Bronchial epithelial cell (primary cell): ENCODE results near the gene CTU2. TPM values are rescaled to one million over a fixed set of nuclear protein-coding genes. Genes with fewer than 3 reads are reported as not detected.

Experiments
- DNase-seq: peaks from one replicate; pipeline ENCODE4 v3.0.0-alpha.2; 2010; ENCODE audit warnings: low read depth
- FAIRE-seq: peaks from 2 replicates; lab custom pipeline; 2011; peaks lifted over from hg19 to GRCh38; lab: Jason Lieb, UNC
- H3K27me3 ChIP-seq: 2 replicates; pipeline ENCODE4 v1.5.1; 2011; ENCODE audit warnings: low read length; ENCODE audit not compliant: control insufficient read depth, insufficient read depth
- H3K36me3 ChIP-seq: 2 replicates; pipeline ENCODE4 v1.5.1; 2011; ENCODE audit warnings: low read length; ENCODE audit not compliant: control insufficient read depth, insufficient read depth
- H3K4me3 ChIP-seq: 2 replicates; pipeline ENCODE4 v1.5.1; 2011; ENCODE audit warnings: mild to moderate bottlenecking, low read depth, low read length, control low read depth
- total RNA-seq: library from RNA; depleted of rRNA; stranded (reverse); fragments of >200 nt; gene quantifications from 2 replicates; pipeline ENCODE4 v1.2.1, GENCODE V29; 2014
- TF ChIP-seq, protein P1 (sequence below): IDR thresholded peaks from 2 replicates; pipeline ENCODE4 v1.5.1; 2011; ENCODE audit warnings: mild to moderate bottlenecking, moderate library complexity, low read length, control low read depth, inconsistent platforms; ENCODE audit not compliant: insufficient read depth, severe bottlenecking

CTU2 gene
- total RNA-seq, 1 donor from 2014 or later: 31.1 TPM

DNA sequence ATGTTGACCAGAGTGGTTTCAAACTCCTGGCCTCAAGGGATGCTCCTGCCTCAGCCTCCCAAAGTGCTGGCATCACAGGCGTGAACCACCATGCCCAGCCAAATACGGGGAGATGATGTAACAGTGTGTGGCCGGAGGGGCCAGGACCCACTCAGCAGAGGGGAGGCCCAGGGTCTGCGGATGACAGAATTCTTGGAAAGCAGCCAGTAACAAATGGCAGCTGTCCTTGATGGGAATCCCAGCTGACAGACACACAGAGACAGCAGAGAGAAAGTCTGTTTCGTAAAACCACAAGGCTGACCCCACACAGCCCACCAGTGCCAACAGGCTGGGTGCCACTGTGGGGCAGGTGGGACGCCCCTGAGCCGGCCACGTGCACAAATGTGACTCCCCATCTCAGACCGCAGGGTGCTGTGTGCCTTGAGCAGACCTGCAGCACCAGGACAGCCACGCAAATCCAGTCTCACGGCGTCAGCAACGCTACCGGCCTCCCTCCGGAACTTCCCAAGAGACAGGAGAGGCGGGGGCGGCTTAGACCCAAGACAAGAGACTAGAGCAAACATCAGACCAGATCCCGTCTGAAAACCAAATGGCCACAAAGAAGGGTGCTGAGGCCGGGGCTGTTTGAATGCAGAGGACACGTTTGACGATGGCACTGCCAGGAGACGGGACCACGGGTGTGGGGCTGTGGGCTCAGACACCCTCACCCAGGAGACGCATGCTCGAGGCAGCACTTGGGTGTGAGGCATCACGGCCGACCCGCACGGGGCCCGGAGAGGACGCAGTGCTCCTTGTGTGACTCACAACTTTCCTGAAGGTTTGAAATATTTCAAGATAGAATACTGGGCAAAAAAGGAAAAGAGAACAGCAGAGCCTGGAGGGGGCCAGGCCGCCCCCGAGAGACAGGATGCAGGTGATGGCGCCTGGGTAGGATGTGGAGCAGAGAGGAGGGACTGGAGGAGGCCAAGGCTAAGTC is 24.6 kb downstream of the CTU2 start:
- TF ChIP-seq, protein P1, sequence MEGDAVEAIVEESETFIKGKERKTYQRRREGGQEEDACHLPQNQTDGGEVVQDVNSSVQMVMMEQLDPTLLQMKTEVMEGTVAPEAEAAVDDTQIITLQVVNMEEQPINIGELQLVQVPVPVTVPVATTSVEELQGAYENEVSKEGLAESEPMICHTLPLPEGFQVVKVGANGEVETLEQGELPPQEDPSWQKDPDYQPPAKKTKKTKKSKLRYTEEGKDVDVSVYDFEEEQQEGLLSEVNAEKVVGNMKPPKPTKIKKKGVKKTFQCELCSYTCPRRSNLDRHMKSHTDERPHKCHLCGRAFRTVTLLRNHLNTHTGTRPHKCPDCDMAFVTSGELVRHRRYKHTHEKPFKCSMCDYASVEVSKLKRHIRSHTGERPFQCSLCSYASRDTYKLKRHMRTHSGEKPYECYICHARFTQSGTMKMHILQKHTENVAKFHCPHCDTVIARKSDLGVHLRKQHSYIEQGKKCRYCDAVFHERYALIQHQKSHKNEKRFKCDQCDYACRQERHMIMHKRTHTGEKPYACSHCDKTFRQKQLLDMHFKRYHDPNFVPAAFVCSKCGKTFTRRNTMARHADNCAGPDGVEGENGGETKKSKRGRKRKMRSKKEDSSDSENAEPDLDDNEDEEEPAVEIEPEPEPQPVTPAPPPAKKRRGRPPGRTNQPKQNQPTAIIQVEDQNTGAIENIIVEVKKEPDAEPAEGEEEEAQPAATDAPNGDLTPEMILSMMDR: no peak
- peaks cover 46% of the 10 kb centered on the region for H3K36me3 ChIP-seq
- H3K4me3 ChIP-seq: no peak overlapping the region
- no peaks in the 10 kb centered on the region for H3K27me3 ChIP-seq
- DNase-seq: no peak
- FAIRE-seq: no peak

DNA sequence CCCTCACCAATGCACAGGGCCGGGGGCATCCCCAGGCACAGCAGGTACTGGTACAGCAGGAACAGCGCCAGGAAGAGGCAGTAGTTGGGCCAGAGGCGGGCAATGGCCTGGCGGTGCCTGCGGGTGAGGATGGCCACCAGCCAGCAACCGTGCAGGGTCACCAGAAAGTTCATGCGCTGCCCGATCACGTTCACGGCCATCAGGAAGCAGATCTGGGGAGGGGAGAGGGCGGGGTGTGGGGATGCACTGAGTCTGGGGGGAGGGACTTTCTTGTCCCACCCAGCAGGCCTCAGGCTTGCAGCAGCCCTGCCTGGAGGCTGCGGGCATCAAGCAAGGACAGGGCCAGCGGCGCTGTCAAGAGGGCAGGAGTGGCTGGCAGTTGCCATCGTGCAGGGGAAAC is 25.4 kb downstream of the CTU2 start:
- Histone ChIP-seq H3K4me3 (no peak overlapping the region), H3K36me3 (peaks cover 48% of the 10 kb centered on the region), H3K27me3 (no peaks in the 10 kb centered on the region)
- FAIRE-seq (no peak), DNase-seq (no peak)
- TF ChIP-seq, protein P1: no peak

DNA sequence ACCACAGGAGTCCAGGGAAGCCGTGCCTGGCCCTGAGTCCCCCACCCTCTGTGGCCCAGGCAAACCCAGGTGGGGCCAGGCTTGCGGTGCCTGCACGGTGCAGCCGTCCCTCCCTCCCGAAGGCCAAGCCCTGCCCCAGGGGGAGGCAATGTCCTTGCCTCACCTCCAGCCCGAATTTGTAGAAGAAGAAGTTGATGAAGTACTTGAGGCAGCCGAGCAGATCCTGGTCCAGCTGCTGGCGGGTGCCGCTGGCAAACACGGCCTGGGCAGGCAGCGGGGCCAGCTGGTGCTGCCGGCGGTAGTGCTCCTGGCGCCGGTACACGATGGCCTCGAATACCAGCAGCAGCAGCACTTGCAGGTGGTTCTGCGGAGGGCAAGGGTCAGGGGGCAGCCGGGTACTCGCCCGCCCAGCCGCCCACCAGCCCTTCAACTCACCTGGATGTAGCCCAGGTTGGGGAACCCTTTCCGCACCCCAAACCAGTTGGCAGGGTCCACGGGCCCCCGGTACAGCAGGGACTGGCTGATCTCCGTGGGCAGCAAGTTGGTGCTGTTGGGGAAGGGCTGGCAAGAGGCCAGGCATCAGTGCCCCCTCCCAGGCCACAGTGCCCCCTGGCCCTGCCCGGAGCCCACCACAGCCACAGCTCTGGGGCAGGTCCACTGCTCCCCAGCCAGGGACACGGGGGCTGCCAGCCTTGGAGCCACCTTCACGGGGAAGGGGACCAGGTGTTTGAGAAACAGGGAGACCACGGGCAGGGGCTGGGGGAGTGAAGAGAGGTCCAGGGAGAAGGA is 26.1 kb downstream of the CTU2 start:
- TF ChIP-seq, protein P1: no peak
- H3K36me3 ChIP-seq: peaks cover 50% of the 10 kb centered on the region
- no peaks in the 10 kb centered on the region for H3K27me3 ChIP-seq
- no peak for DNase-seq
- no peak overlapping the region for H3K4me3 ChIP-seq
- no peak for FAIRE-seq

DNA sequence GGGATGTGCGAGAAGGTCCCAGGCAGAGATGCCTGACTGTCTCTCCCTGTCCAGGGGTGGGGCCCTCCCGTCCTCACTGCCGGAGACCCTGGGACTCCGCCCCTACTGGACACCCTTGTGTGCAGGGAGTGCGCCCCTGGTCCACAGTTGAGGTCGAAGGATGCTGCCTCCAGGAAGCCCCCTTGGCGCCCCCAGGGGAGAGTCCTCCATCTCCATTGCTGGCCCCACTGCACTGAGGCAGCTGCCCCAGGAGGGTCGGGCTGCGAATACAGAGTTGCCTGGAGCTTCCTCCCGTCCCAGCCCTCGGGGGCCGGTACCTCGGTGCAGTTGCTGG is 26.6 kb downstream of the CTU2 start:
- Histone ChIP-seq H3K4me3 (no peak overlapping the region), H3K27me3 (no peaks in the 10 kb centered on the region), H3K36me3 (peaks cover 45% of the 10 kb centered on the region)
- TF ChIP-seq, protein P1: no peak
- FAIRE-seq: no peak
- DNase-seq: no peak

DNA sequence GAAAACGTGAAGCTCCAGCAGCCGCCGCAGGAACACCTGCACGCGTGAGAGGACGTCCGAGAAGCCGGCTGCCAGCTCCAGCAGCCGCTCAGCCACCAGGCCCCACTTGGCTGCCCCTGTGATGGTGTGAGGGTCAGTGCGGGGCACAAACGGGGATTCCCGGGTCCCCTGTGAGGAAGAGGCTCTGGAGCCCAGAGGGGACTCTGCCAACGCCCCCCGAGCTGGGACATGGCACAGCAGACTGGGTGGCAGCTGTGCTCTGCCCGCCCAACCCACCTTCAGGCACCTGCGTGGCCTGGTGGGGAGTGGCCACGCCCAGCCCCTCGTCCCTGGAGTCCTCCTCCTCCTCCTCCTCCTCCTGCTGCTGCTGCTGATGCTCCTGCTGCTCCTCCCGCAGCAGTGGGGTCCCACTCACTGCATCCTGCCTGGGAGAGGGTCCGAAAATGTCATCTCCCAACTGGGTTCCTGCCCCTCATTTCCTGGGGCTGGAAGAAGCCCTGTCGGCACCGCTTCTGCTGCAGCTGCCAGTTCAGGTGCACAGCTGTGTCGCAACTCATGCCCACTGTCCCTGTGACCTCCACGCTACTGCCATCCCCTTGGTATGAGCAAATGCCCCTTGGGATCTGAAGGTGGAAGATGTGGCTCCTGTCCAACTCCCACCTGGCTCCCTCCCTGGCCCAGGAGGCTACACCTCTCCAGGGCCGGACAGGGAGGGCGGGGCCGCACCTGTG is 27.5 kb downstream of the CTU2 start:
- Histone ChIP-seq H3K36me3 (peaks cover 47% of the 10 kb centered on the region), H3K4me3 (no peak overlapping the region), H3K27me3 (no peaks in the 10 kb centered on the region)
- DNase-seq: no peak
- TF ChIP-seq, protein P1: no peak
- FAIRE-seq: no peak
